ENCODE measurements around the gene ANXA1. TPM values are rescaled to one million over a fixed set of nuclear protein-coding genes. Genes with fewer than 3 reads are reported as not detected.

ANXA1 gene
- total RNA-seq, 6 experiments from 2014 or later: 933 to 1,109 (median 1,040) TPM

DNA sequence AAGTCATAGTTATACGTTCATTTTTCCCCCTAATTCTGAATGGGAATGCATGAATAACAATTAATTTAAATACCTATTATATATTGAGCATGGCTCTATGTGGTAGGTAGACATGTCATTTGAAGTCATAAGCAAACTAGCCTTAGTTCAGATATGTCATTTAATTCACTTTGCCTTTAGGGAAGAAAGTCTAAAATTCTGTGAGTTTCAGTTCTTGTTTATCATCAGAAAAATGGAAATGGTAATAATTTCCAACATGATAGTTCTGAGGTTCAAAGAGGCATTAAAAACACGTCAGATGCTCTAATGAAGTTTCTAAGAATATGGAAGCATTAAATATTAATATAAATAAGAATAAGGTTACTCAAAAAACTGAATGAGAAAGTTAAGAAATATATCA is 13.1 kb upstream of the ANXA1 start:
- DNase-seq: no peak
- peaks cover 59% of the 10 kb centered on the region for H3K4me1 Mint-ChIP-seq (ENCODE audit: low read depth)
- H3K27ac Mint-ChIP-seq: no peak overlapping the region

DNA sequence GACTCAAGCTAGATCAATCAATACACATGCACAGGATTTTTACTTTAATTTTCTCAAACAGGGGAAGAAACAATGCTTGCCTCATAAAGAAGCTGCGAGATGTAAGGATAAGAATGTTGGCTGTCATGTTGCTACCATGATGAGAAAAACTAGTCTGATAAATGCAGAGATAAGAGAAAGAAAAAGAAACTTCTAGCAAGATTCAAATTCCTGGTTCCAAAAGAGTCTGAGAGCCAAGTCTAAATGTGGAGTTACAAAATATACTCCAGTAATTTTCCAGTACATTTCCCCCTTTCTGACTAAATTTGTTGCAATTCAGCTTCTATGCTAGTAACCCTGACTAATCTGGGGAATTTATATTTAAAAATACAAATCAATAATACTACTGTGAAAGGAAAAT is 10.4 kb upstream of the ANXA1 start:
- TF ChIP-seq, protein P1, sequence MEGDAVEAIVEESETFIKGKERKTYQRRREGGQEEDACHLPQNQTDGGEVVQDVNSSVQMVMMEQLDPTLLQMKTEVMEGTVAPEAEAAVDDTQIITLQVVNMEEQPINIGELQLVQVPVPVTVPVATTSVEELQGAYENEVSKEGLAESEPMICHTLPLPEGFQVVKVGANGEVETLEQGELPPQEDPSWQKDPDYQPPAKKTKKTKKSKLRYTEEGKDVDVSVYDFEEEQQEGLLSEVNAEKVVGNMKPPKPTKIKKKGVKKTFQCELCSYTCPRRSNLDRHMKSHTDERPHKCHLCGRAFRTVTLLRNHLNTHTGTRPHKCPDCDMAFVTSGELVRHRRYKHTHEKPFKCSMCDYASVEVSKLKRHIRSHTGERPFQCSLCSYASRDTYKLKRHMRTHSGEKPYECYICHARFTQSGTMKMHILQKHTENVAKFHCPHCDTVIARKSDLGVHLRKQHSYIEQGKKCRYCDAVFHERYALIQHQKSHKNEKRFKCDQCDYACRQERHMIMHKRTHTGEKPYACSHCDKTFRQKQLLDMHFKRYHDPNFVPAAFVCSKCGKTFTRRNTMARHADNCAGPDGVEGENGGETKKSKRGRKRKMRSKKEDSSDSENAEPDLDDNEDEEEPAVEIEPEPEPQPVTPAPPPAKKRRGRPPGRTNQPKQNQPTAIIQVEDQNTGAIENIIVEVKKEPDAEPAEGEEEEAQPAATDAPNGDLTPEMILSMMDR (IDR thresholded peaks at IDR 0.05): no peak
- DNase-seq: no peak

More for the DNA sequence above, 13.1 kb upstream of the ANXA1 start:
- Mint-ChIP-seq H3K9me3 (no peaks in the 10 kb centered on the region), H3K4me3 (no peak overlapping the region), H3K27me3 (ENCODE audit: insufficient read depth) (no peaks in the 10 kb centered on the region), H3K36me3 (ENCODE audit: low read depth) (no peaks in the 10 kb centered on the region)
- TF ChIP-seq, protein P1 (IDR thresholded peaks at IDR 0.05): no peak

DNA sequence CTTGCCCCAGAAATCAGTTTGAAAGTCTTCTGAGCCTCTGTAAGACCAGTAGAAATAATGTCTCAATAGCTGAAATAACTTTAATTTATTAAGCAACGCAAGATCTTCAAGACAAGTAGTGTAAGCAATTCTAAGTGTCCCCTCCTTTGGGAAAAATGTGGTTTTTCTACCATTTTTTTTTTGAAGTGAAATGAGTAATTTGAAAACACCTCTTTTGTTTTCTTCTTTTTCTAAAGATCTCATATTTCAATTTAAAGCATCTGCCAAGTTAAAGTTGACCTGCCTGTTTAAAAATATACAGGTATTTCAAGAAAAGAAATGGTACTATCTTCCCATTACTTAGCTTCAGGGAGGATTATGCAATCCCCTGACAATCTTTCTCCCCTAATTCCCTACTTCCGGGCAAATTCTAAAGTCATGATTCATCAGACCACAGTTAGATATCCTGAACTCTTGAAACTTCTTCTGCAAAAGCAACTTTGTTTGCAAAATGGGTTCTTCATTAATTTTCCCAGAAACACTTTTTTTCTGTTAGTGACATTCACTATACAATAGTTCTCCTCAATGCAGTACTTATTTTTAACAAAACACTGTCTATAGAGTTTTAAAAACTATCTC is 7.8 kb upstream of the ANXA1 start:
- Mint-ChIP-seq H3K36me3 (ENCODE audit: low read depth) (no peaks in the 10 kb centered on the region), H3K27ac (peak overlapping the region; percentile 79), H3K27me3 (ENCODE audit: insufficient read depth) (no peaks in the 10 kb centered on the region), H3K9me3 (no peaks in the 10 kb centered on the region), H3K4me3 (peak overlapping the region; percentile 59), H3K4me1 (ENCODE audit: low read depth) (peaks cover 64% of the 10 kb centered on the region)
- peak; percentile 78 for DNase-seq
- TF ChIP-seq, protein P1 (IDR thresholded peaks at IDR 0.05): no peak

More for the DNA sequence above, 10.4 kb upstream of the ANXA1 start:
- no peaks in the 10 kb centered on the region for H3K27me3 Mint-ChIP-seq (ENCODE audit: insufficient read depth)
- H3K36me3 Mint-ChIP-seq (ENCODE audit: low read depth): no peaks in the 10 kb centered on the region
- H3K4me1 Mint-ChIP-seq (ENCODE audit: low read depth): peaks cover 66% of the 10 kb centered on the region
- no peaks in the 10 kb centered on the region for H3K9me3 Mint-ChIP-seq
- H3K4me3 Mint-ChIP-seq: no peak overlapping the region
- 0 out of 2 replicates have a peak overlapping the region, but pooled peaks have one; percentile 1 for H3K27ac Mint-ChIP-seq

DNA sequence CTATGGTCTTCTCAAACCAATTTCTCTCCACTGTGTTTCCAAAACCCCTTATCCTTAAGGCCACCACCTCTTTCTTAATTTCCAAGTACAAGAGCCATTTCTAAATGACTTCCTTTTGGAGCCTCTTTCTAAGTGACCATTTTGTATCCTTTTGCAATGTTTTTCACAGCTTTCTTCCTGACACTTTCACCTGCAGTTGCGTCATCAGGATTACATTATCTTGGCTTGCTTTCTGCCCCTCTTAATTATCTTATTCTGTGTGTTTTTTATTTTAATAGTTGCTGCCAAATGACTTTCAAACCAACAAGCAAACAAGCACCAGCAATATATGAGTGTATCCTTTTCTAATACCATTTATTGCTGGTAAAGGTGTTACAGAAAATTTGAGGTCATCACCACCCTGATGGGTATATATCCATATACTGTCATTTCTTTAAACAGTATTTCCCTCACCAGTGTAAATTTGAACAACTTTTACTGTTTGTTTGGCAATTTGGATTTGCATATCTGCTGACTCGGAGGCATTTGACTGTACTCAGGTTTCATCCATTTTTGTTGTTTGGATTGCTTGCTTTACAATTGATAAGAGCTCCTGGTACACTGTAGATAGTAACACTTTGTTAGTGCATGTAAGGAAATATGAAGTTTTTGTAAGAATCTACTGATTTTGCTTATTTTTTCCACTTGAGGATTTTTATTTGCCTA is 5.4 kb upstream of the ANXA1 start:
- Mint-ChIP-seq H3K4me3 (no peak overlapping the region), H3K36me3 (ENCODE audit: low read depth) (no peaks in the 10 kb centered on the region), H3K9me3 (no peaks in the 10 kb centered on the region), H3K4me1 (ENCODE audit: low read depth) (peaks cover 81% of the 10 kb centered on the region), H3K27me3 (ENCODE audit: insufficient read depth) (no peaks in the 10 kb centered on the region), H3K27ac (no peak overlapping the region)
- DNase-seq: no peak
- TF ChIP-seq, protein P1 (IDR thresholded peaks at IDR 0.05): no peak

DNA sequence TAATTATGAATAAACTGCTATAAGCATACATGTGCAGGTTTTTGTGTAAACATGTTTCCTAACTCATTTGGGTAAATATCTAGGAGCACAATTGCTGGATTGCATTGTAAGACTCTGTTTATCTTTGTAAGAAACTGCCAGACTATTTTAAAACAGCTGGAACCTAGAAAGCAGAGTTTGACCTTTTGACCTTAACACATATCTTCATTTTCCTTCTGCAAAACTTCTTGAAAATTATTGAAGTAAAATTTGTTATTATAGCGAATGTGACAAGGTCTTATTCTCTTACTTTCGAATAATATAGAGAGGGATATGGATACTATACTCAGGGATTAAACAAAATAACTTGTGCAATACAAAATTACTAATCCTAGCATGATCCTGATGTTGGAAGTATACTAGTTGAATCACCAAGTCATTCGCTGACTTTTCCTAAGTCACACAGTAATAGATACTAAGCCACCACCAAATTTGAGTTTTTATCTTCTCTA is 3.2 kb upstream of the ANXA1 start:
- Mint-ChIP-seq H3K27me3 (ENCODE audit: insufficient read depth) (peaks cover 12% of the 10 kb centered on the region), H3K9me3 (peaks cover 4% of the 10 kb centered on the region; the same call in 1 of the 2 replicates), H3K4me1 (ENCODE audit: low read depth) (peaks cover 68% of the 10 kb centered on the region), H3K4me3 (peak overlapping the region; percentile 78), H3K27ac (peak overlapping the region; percentile 87), H3K36me3 (ENCODE audit: low read depth) (peaks cover 17% of the 10 kb centered on the region)
- DNase-seq: peak; percentile 35
- TF ChIP-seq, protein P1 (IDR thresholded peaks at IDR 0.05): no peak

Measured in HFFc6 (cell line).